AG09309 (cell line): ENCODE data around the gene ATP5ME.
A peak's percentile ranks its signal among the peaks of the same experiment; 100 is the strongest.

ENCODE experiments used
- DNase-seq: peaks from one replicate; pipeline ENCODE4 v3.0.0-alpha.2; 2010; ENCODE audit warnings: low read depth
- H3K4me3 ChIP-seq: 2 replicates; pipeline ENCODE4 v1.5.1; 2011; ENCODE audit warnings: mild to moderate bottlenecking, low read depth, low read length, moderate library complexity; ENCODE audit not compliant: control insufficient read depth
- TF ChIP-seq, protein P1 (sequence below): IDR thresholded peaks from 2 replicates; pipeline ENCODE4 v1.5.1; 2011; ENCODE audit warnings: mild to moderate bottlenecking, low read depth, low read length, inconsistent platforms; ENCODE audit not compliant: insufficient read depth, control insufficient read depth; ENCODE audit errors: missing control alignments

Gene ATP5ME

DNA sequence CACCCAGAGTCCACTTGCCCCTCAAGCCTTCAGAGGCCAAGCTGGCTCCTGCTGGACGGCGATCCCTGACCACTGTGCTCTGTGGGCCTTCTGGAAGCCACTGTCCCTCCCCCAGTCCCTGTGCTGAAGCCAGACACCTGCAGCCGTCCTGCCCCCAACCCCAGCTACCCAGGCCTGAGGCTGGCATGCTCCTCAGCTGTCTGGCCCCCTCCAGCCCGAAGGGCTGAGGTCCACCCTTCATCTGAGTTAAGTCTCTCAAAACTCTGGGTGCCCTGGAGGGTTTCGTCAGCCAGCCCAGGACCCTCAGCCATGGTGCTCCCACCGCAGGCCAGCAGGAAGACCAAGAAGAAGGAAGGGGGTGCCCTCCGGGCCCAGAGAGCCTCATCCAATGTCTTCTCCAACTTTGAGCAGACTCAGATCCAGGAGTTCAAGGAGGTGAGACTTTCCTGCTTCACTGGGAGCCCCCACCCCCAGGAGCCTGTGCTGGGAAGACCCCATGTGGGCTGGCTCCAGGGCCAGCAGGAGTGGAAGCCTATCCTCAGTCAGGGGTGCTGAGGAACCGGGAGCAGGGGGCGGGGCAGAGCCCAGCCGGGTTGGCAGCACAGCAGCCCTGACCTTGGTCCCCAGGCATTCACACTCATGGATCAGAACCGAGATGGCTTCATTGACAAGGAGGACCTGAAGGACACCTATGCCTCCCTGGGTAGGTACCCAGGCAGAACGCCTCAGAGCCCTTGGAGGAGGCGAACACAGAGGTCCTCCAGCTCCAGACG lies 4.4 kb upstream of the ATP5ME start:
- no peak overlapping the region for H3K4me3 ChIP-seq
- no peak for DNase-seq
- TF ChIP-seq, protein P1, sequence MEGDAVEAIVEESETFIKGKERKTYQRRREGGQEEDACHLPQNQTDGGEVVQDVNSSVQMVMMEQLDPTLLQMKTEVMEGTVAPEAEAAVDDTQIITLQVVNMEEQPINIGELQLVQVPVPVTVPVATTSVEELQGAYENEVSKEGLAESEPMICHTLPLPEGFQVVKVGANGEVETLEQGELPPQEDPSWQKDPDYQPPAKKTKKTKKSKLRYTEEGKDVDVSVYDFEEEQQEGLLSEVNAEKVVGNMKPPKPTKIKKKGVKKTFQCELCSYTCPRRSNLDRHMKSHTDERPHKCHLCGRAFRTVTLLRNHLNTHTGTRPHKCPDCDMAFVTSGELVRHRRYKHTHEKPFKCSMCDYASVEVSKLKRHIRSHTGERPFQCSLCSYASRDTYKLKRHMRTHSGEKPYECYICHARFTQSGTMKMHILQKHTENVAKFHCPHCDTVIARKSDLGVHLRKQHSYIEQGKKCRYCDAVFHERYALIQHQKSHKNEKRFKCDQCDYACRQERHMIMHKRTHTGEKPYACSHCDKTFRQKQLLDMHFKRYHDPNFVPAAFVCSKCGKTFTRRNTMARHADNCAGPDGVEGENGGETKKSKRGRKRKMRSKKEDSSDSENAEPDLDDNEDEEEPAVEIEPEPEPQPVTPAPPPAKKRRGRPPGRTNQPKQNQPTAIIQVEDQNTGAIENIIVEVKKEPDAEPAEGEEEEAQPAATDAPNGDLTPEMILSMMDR: no peak

DNA sequence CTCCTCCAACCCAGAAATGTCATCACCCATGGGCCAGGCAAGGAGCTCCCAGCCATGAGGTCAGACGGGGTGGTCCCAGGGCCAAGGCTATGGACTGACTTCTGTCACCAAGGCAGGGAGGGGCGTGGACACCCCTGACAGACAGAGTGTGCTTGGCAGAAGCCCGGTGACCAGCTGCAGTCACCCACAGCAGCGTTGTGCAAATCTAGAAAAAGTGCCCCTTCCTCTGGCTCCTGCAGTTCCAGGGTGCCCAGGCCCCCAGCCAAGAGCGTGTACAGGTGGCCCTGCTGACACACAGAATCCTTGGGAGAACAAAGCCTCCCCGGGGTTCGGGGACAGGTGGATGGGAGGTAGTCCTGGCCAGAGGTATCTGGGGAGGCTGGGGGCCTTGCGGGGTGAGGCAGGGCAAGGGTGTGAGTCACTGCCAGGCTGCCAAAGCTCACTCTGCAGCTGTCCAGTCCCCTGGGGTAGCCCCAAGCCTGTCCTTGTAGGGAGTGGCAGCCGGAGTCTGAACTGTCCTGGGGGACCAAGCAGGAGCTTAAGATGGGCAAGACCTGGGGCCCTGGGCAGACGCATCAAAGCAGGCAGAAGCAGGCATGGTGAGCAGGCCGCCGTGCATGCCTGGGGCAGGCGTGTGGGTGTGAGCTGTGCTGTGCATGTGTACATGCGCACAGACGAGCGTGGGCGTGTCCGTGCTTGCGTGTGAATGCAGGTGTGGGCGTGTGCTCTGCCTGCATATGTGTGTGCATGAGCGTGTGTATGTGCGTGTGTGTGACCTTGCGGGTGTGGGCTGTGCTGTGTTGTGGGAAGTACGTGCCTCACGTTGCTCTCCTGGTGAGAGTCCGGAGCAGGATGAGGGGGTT lies 3.6 kb upstream of the ATP5ME start:
- H3K4me3 ChIP-seq: no peak overlapping the region
- DNase-seq: no peak
- TF ChIP-seq, protein P1: no peak

DNA sequence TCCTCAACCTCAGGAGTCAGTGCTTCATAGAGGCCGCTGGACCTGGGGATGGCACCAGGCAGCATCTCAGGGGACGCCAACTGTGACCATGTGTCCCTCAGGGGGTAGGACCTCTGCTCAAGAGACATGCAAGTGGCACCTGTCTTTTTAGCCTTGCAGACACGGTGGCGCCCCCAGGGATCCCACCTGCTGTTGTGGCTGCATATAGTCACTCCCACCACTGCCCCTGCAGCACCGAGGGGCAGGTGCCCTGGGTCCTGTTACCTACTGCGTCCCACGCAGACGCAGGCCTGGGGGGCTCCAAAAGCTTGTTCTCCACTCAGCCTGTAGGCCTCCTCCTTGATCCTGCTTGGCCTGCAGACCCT lies 2.8 kb upstream of the ATP5ME start:
- TF ChIP-seq, protein P1: no peak
- H3K4me3 ChIP-seq: no peak overlapping the region
- DNase-seq: no peak

DNA sequence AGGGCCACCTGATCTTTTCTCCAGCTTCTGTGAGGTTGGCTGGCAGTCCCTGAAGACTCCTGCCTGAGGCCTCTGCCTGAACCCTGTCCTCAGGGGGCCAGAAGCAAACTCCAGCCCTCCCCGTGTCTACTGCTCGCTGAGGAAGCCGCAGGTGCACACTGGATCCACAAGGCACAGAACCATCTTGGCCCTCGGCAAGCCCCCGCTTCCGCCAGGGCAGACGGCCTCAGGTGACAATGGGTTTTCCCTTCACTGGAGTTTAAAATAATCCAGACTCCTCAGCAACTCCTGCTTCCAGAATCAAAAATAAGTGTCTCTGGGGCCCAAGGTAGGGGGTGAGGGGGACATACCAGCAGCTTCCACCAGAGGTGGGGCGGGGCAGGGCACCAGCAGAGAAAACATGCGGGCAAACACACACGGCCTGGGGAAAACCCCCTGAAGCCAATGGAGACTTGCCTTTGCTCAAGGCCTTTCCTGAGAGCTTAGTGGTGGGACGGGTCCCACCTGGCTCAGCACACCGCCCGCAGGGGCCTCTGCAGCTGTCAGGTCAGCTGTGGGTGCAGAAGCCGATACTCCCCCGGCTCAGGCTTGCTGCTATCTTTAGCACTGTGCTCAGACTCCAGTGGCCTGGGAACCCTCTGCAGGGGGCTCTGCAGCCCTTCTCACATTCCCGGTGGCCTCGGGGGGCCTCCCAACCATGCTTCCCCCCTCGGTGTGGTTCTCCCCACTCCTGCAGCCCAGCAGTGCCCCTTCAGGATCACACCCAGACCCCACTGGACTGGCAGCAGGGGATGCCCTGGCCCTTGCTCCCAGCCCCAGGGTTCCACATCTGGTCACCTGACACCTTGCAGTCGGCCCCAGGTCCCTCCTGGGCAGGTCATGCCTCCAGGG lies 2.1 kb upstream of the ATP5ME start:
- TF ChIP-seq, protein P1: no peak
- H3K4me3 ChIP-seq: no peak overlapping the region
- no peak for DNase-seq

DNA sequence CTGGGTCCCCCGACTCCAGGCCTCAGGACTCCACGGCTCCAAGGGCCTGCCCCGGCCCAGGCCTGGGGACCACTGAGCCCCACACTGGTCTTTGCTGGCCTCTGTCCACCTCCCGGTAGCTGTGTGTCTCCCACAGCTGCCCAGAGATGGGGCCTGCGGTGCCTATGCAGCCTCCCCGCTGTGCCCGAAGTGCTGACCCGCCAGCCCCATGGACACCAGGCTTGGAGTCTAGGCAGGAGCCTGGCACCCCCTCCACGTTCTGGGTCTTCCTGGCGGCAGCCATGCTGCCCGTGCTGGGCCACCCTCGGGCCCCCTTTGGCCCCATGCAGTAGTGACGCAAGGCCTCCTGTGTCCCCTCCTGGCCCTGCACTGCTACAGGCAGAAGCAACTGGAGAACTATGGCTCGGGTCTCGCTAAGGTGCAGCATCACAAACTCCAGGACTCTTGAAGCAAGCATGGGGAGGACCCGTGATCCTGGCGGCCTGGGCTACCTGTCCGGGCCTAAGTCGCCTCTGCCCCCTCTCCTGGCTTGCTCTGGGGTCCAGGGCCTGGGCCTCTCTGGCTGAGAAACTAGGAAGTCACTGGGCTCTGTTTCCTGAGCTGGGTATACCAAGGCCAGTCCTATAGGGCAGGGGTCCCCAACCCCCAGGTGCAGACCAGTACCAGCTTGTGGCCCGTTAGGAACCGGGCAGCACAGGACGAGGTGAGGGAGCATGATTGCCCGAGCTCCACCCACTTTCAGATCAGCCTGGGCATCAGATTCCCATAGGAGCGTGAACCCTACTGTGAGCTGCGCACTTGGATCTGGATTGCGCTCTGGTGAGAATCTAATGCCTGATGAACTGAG lies 1.2 kb upstream of the ATP5ME start:
- TF ChIP-seq, protein P1: no peak
- peak overlapping the region; percentile 84 for H3K4me3 ChIP-seq
- no peak for DNase-seq
